ENCODE results near the gene DRP2. TPM values are rescaled to one million over a fixed set of nuclear protein-coding genes. Genes with fewer than 3 reads are reported as not detected.

Gene DRP2
- total and polyA plus RNA-seq, 4 experiments from 2014 or later = 0.08 to 0.13 TPM; not detected in 2

Other genes with a start within 250 kb of the DRP2 start
- gene TRMT2B, start 167.7 kb upstream of the DRP2 start, total RNA-seq = 10 to 100 TPM; 44.1 to 52.5 TPM
- 10 to 100 TPM; 38.5 to 60.8 TPM for gene TRMT2B, start 167.7 kb upstream of the DRP2 start, polyA plus RNA-seq
- not detected for gene TMEM35A, start 140.9 kb upstream of the DRP2 start, total RNA-seq
- not detected for gene TMEM35A, start 140.9 kb upstream of the DRP2 start, polyA plus RNA-seq
- under 1 TPM; 0.64 to 0.96 TPM for gene CENPI, start 121.6 kb upstream of the DRP2 start, total RNA-seq
- gene CENPI, start 121.6 kb upstream of the DRP2 start, polyA plus RNA-seq = under 1 TPM in 1 of 2 donors, not detected in 1; 0.44 TPM
- gene TAF7L, start 71.5 kb downstream of the DRP2 start, total RNA-seq = not detected
- not detected for gene TAF7L, start 71.5 kb downstream of the DRP2 start, polyA plus RNA-seq
- 10 to 100 TPM; 12.0 to 13.3 TPM for gene TIMM8A, start 129.0 kb downstream of the DRP2 start, total RNA-seq
- gene TIMM8A, start 129.0 kb downstream of the DRP2 start, polyA plus RNA-seq = 10 to 100 TPM in 1 of 2 donors, 1 to 10 TPM in 1; 8.8 to 10.5 TPM
- gene BTK, start 166.4 kb downstream of the DRP2 start, total RNA-seq = 1 to 10 TPM; 1.6 to 1.9 TPM
- 1 to 10 TPM in 1 of 2 donors, not detected in 1; 1.1 TPM for gene BTK, start 166.4 kb downstream of the DRP2 start, polyA plus RNA-seq
- 100 to 1,000 TPM; 380 to 428 TPM for gene RPL36A, start 171.2 kb downstream of the DRP2 start, total RNA-seq
- gene RPL36A, start 171.2 kb downstream of the DRP2 start, polyA plus RNA-seq = 1,000 to 10,000 TPM; 2,296 to 2,724 TPM
- 10 to 100 TPM; 13.1 TPM for gene GLA, start 188.1 kb downstream of the DRP2 start, total RNA-seq
- 10 to 100 TPM in 1 of 2 donors, 1 to 10 TPM in 1; 9.6 to 16.1 TPM for gene GLA, start 188.1 kb downstream of the DRP2 start, polyA plus RNA-seq
- 10 to 100 TPM; 40.1 to 40.9 TPM for gene HNRNPH2, start 188.4 kb downstream of the DRP2 start, total RNA-seq
- gene HNRNPH2, start 188.4 kb downstream of the DRP2 start, polyA plus RNA-seq = 100 to 1,000 TPM in 1 of 2 donors, 10 to 100 TPM in 1; 86.1 to 105 TPM

Data from CD4-positive, alpha-beta memory T cell (primary cell).